Activated T-cell treated with anti-CD3 and anti-CD28 coated beads, Interleukin-2, amount 50 U/mL, for 72 hours (primary cell): ENCODE data around the gene C11orf86. TPM values are rescaled to one million over a fixed set of nuclear protein-coding genes. Genes with fewer than 3 reads are reported as not detected.
"Not testable (repeated sequence)": the region's sequence is repeated elsewhere in the genome, so short reads cannot be mapped to it uniquely, and the experiment has no call there.

Experiments
- ATAC-seq, 2 donors: fragments of 150-1000 bp; cut with Tn5 transposase; replicated peaks in 1 of 2; 2 replicates each; pipeline ENCODE4 v1.10.0; 2021; ENCODE audit warnings: moderate library complexity in 2 of 2, mild to moderate bottlenecking in 1 of 2
- DNase-seq, 2 donors: peaks; one replicate each; pipeline ENCODE4 v3.0.0; 2021 to 2022; ENCODE audit warnings: mixed read lengths in 1 of 2
- H3K27ac Mint-ChIP-seq: one replicate; pipeline ENCODE4 v1.8.0; 2022; ENCODE audit warnings: mild to moderate bottlenecking, moderate library complexity, mixed read lengths
- H3K27me3 Mint-ChIP-seq: one replicate; pipeline ENCODE4 v1.8.0; 2022; ENCODE audit warnings: low read depth, mixed read lengths
- H3K36me3 Mint-ChIP-seq, 2 donors: one replicate each; pipeline ENCODE4 v1.8.0; 2022; ENCODE audit warnings: mixed read lengths in 2 of 2, mild to moderate bottlenecking in 1 of 2; ENCODE audit not compliant: insufficient read depth in 2 of 2
- H3K4me1 Mint-ChIP-seq: one replicate; pipeline ENCODE4 v1.8.0; 2022; ENCODE audit warnings: low read depth, mixed read lengths
- H3K4me3 Mint-ChIP-seq, 2 donors: one replicate each; pipeline ENCODE4 v1.8.0; 2022; ENCODE audit warnings: mild to moderate bottlenecking in 2 of 2, mixed read lengths in 2 of 2, moderate library complexity in 2 of 2
- H3K9me3 Mint-ChIP-seq, 2 donors: one replicate each; pipeline ENCODE4 v1.8.0; 2022; ENCODE audit warnings: mixed read lengths in 2 of 2
- total RNA-seq, 2 donors: library from RNA; stranded (reverse); gene quantifications; one replicate each; pipeline ENCODE4 v1.2.3, GENCODE V29; 2022

The C11orf86 gene
- total RNA-seq, 2 donors from 2014 or later, result not detected

DNA sequence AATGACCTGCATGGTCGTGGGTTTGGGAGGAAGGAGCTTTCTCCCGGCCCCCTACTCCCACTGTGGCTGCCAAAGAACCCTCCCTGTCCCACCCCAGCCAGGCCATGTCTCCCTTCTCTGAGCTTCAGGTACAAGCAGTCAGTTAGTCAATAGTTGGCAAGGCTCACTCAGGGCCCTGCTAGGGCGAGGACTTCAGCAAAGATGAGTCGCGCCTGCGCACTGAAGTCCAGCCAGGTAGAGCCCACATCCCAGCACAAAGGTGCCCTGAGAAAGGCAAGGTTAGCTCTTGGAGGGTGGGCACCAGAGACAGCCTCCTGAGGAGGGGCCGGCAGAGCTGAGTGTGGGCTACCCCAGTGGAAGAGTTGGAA is 11.1 kb downstream of the C11orf86 start:
- H3K4me1 Mint-ChIP-seq, result no peaks in the 10 kb centered on the region
- no peaks in the 10 kb centered on the region for H3K27me3 Mint-ChIP-seq
- no peak overlapping the region for H3K4me3 Mint-ChIP-seq
- DNase-seq (no peak), ATAC-seq (no peak)
- no peak overlapping the region for H3K27ac Mint-ChIP-seq
- H3K36me3 Mint-ChIP-seq, result no peaks in the 10 kb centered on the region
- H3K9me3 Mint-ChIP-seq, result no peaks in the 10 kb centered on the region

DNA sequence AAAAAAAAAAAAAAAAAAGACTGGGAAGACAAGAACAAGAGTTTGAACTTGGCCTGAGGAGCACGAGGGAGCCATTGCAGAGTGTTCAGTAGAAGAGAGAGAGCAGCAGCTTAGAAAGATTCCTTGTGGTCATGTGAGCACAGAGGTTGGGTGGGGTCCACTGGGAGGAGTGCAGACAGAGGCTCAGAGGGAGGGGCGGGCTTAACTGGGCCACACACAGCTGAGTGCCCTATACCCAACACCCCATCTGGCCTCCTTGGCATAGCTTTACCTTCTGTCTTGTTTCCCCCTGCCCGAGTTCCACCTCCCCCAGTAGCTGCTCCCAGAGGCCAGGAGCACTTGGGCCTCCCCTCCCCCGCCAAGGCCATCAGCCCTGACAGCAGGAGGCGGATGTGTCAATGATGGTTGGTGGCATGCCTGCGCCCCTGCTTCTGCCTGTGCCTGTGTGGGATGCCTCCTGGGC is 12.1 kb downstream of the C11orf86 start:
- Mint-ChIP-seq H3K9me3 (no peaks in the 10 kb centered on the region), H3K27me3 (peaks cover 6% of the 10 kb centered on the region), H3K4me1 (no peaks in the 10 kb centered on the region), H3K27ac (no peak overlapping the region), H3K36me3 (no peaks in the 10 kb centered on the region), H3K4me3 (no peak overlapping the region)
- no peak for DNase-seq
- no peak for ATAC-seq

DNA sequence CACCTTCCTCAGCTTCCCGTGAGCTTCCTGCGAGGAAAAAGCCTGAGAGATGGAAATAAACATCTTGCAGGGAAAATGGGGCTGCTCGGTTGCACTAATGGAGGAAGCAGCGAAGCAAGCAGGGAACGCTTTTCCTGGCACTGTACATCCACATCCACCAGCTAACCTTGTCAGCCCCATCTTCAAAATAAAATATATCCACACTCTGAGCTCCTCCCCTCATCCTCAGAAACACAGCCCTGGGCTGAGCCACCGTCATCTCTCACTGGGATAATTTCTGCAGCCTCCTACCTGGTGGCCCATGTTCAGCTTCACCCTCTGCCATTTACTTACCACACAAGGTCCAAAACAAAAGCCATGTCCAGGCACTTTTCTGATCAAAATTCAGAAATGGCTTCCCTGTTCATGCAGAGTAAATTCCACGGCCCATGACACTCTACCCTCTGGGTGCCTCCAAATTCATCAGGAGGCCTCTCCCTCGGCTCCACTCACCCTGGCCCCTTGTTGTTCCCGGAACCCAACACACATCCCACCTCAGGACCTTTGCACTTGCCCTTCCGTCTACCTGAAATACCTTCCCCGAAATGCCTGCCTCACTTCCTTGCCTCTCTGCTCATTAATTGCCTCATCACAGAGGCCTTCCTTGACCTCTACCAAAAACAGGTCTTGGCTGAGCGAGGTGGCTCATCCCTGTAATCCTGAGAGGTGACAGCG is 13.0 kb downstream of the C11orf86 start:
- H3K27me3 Mint-ChIP-seq, result peaks cover 7% of the 10 kb centered on the region
- H3K36me3 Mint-ChIP-seq, result no peaks in the 10 kb centered on the region
- H3K9me3 Mint-ChIP-seq, result no peaks in the 10 kb centered on the region
- H3K4me3 Mint-ChIP-seq, result no peak overlapping the region
- H3K4me1 Mint-ChIP-seq, result no peaks in the 10 kb centered on the region
- H3K27ac Mint-ChIP-seq, result no peak overlapping the region
- no peak for ATAC-seq
- DNase-seq, result no peak

DNA sequence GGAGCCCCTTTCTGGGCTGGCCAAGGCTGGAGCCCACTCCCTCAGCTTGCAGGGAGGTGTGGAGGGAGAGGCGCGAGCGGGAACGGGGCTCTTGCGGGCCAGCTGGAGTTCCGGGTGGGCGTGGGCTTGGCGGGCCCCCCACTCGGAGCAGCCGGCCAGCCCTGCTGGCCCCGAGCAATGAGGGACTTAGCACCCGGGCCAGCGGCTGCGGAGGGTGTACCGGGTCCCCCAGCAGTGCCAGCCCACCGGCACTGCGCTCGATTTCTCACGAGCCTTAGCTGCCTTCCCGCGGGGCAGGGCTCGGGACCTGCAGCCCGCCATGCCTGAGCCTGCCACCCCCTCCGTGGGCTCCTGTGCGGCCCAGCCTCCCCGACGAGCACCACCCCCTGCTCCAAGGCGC is 13.6 kb downstream of the C11orf86 start:
- H3K36me3 Mint-ChIP-seq, H3K4me1 Mint-ChIP-seq, ATAC-seq, H3K4me3 Mint-ChIP-seq, H3K27ac Mint-ChIP-seq, H3K27me3 Mint-ChIP-seq, DNase-seq, H3K9me3 Mint-ChIP-seq: not testable (repeated sequence)

DNA sequence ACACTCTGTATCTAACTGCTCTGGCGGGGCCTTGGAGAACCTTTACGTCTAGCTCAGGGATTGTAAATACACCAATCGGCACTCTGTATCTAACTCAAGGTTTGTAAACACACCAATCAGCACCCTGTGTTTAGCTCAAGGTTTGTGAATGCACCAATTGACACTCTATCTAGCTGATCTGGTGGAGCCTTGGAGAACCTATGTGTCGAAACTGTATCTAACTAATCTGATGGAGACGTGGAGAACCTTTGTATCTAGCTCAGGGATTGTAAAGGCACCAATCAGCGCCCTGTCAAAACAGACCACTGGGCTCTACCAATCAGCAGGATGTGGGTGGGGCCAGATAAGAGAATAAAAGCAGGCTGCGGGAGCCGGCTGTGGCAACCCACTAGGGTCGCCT is 14.3 kb downstream of the C11orf86 start:
- H3K9me3 Mint-ChIP-seq, H3K27me3 Mint-ChIP-seq, H3K36me3 Mint-ChIP-seq, H3K4me3 Mint-ChIP-seq, H3K4me1 Mint-ChIP-seq, ATAC-seq, DNase-seq, H3K27ac Mint-ChIP-seq: not testable (repeated sequence)

DNA sequence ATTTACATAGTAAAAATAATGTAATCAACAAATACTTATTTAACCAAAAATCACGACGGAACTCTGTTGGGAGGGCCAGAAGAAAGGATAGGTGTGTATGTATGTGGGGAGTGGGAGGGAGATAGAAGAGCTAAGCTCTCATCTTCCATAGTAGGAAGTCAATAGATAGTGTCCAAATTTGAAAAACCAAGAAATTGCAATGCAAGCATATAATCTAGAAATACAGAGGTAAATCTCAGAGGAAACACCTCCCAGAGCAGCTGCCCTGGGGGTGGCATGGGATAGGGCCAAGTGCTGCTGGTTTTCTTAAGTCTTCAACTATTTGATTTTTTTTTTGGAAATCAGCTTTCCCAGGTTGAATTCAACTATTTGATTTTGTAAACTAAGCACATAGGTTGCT is 16.9 kb downstream of the C11orf86 start:
- Mint-ChIP-seq H3K4me1 (no peaks in the 10 kb centered on the region), H3K4me3 (no peak overlapping the region), H3K27me3 (peaks cover 11% of the 10 kb centered on the region), H3K9me3 (no peaks in the 10 kb centered on the region), H3K36me3 (no peaks in the 10 kb centered on the region), H3K27ac (no peak overlapping the region)
- DNase-seq, result no peak
- ATAC-seq, result no peak

DNA sequence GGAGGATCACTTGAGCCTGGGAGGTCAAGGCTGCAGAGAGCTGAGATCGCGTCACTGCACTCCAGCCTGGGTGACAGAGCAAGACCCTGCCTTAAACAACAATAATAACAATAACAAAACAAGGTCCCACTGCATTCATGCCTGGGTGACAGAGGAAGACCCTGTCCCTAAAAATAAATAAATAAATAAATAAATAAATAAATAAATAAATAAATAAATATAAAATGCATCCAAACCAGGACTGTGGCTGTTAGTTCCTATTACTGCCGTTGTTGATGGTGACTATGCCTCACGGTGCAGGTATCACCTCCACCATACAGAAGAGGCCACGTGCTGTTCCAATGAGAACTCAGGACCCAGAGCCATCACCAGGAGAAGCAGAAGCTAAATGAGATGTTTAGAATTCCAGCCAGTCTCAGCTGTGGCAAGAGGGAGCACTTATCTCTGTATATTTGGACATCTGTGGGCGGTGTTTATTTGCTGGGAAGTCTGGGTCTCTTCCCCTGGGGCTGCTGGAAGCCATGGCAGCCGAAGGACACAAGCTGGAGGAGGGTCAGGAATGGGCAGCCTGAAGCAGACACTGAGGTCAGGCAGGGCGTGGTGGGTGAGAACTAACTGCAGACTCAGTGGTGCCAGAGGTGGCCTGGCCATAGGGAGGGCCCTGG is 21.6 kb downstream of the C11orf86 start:
- Mint-ChIP-seq H3K36me3 (no peaks in the 10 kb centered on the region), H3K9me3 (no peaks in the 10 kb centered on the region), H3K4me1 (no peaks in the 10 kb centered on the region), H3K27ac (no peak overlapping the region), H3K4me3 (no peak overlapping the region), H3K27me3 (peaks cover 12% of the 10 kb centered on the region)
- ATAC-seq, result no peak
- no peak for DNase-seq

DNA sequence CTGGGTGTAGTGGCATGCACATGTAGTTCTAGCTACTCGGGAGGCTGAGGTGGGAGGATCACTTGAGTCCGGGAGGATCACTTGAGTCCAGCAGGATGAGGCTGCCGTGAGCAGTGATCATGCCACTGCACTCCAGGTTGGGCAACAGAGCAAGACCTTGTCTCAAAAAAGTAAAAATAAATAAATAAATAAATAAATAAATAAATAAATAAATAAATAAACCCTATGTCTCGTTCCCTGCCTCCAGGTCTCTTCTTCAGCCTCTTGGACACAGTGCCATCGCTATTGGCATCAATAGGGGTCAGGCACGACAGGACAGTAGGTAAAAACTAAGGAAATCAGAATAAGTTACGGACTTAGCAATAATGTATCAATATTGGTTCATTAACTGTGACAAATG is 24.5 kb downstream of the C11orf86 start:
- H3K27ac Mint-ChIP-seq, result no peak overlapping the region
- no peak for ATAC-seq
- no peak for DNase-seq
- no peak overlapping the region for H3K4me3 Mint-ChIP-seq
- H3K9me3 Mint-ChIP-seq, result no peaks in the 10 kb centered on the region
- no peaks in the 10 kb centered on the region for H3K36me3 Mint-ChIP-seq
- no peaks in the 10 kb centered on the region for H3K4me1 Mint-ChIP-seq
- peaks cover 7% of the 10 kb centered on the region for H3K27me3 Mint-ChIP-seq

DNA sequence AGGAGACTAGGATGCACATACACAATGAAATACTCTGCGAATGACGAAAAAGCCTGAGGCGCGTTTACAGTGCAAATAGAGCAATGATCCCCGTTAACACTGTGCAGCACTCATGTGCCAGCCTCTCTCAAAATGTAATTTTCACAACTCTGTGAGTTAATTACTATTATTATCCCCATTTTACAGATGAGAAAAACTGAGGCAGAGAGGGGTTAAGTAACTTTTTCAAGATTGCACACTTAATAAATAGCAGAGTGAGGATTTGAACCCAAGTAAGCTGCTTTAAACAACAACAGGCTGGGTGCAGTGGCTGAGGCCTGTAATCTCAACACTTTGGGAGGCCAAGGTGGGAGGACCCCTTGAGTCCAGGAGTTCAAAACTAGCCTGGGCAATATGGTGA is 26.2 kb downstream of the C11orf86 start:
- H3K4me3 Mint-ChIP-seq, result no peak overlapping the region
- ATAC-seq (no peak), DNase-seq (no peak)
- H3K9me3 Mint-ChIP-seq, result peaks cover 0 to under 1% of the 10 kb centered on the region in 2 donors
- peaks cover 1% of the 10 kb centered on the region for H3K4me1 Mint-ChIP-seq
- H3K36me3 Mint-ChIP-seq, result no peaks in the 10 kb centered on the region
- H3K27me3 Mint-ChIP-seq, result peaks cover 7% of the 10 kb centered on the region
- H3K27ac Mint-ChIP-seq, result no peak overlapping the region

DNA sequence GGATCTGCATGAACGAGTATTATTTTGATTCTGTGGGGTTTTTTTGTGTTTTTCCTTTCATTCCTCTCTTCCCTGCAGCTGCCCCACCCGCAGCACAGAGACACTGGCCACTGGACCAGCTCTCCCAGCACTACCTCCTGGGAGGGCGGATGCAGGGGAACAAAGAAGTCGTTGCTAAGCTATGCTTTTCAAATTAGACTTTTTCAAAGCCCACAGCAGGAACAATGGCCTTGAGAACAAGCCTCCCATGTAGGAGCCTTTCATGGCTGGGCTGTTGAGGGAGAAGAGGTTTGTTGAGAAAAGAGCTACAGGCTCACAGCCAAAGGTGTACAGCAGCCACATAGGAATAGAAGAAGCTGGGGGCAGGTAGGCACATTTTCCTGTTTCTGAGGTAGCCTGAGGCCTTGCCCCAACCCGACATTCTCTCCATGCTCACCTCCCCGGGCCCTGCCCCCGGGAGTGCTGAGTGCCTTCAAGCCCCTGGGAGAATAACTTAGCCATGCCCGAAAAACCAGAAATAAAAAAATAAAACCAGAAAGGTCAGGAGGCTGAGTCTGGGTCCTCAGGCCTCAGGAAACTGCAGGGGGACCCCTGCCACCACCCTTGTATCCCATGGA is 27.3 kb downstream of the C11orf86 start:
- DNase-seq (no peak), ATAC-seq (no peak)
- H3K4me1 Mint-ChIP-seq, result peaks cover 7% of the 10 kb centered on the region
- no peaks in the 10 kb centered on the region for H3K36me3 Mint-ChIP-seq
- no peak overlapping the region for H3K4me3 Mint-ChIP-seq
- H3K9me3 Mint-ChIP-seq, result peaks cover 0 to 2% of the 10 kb centered on the region in 2 donors
- no peak overlapping the region for H3K27ac Mint-ChIP-seq
- no peaks in the 10 kb centered on the region for H3K27me3 Mint-ChIP-seq

DNA sequence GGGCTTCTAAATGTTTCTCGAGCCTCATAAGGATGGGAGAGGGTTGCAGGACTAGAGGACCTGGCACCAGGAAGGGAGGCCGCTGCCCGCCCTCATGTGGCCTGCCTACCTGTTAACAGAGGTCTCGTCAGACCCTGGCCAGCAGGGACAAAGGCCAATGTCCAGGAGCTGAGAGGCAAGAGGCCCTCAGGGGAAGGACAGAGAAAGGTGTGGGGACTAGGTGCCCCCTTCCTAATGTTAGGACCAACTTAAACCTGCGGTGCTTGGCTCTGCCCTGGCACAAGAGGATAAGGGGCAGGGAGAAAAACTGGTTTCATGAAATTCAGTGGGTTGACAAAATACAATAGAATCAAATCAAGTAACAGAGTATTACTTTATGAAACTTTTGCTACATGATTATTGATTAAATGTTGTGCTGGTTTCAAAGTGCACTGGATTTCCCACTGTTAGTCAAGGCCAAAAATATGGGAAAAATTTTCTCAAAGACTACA is 27.9 kb downstream of the C11orf86 start:
- H3K4me1 Mint-ChIP-seq, result peaks cover 7% of the 10 kb centered on the region
- H3K9me3 Mint-ChIP-seq, result peaks cover 0 to 2% of the 10 kb centered on the region in 2 donors
- no peak for DNase-seq
- H3K27ac Mint-ChIP-seq, result no peak overlapping the region
- ATAC-seq, result no peak
- no peaks in the 10 kb centered on the region for H3K27me3 Mint-ChIP-seq
- no peak overlapping the region for H3K4me3 Mint-ChIP-seq
- H3K36me3 Mint-ChIP-seq, result no peaks in the 10 kb centered on the region

DNA sequence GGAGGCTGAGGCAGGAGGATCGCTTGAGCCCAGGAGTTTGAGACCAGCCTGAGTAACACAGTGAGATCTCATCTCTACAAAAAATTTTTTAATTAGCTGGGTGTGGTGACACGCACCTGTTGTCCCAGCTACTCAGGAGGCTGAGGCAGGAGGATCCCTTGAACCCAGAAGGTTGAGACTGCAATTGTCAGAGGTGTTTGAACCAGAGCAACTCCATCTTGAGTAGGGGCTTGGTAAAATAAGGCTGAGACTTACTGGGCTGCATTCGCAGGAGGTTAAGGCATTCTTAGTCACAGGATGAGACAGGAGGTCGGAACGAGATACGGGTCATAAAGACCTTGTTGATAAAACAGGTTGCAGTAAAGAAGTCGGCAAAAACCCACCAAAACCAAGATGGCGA is 30.1 kb downstream of the C11orf86 start:
- not testable (repeated sequence) for H3K27ac Mint-ChIP-seq, H3K27me3 Mint-ChIP-seq, H3K4me1 Mint-ChIP-seq, H3K4me3 Mint-ChIP-seq, DNase-seq, ATAC-seq, H3K36me3 Mint-ChIP-seq, H3K9me3 Mint-ChIP-seq

DNA sequence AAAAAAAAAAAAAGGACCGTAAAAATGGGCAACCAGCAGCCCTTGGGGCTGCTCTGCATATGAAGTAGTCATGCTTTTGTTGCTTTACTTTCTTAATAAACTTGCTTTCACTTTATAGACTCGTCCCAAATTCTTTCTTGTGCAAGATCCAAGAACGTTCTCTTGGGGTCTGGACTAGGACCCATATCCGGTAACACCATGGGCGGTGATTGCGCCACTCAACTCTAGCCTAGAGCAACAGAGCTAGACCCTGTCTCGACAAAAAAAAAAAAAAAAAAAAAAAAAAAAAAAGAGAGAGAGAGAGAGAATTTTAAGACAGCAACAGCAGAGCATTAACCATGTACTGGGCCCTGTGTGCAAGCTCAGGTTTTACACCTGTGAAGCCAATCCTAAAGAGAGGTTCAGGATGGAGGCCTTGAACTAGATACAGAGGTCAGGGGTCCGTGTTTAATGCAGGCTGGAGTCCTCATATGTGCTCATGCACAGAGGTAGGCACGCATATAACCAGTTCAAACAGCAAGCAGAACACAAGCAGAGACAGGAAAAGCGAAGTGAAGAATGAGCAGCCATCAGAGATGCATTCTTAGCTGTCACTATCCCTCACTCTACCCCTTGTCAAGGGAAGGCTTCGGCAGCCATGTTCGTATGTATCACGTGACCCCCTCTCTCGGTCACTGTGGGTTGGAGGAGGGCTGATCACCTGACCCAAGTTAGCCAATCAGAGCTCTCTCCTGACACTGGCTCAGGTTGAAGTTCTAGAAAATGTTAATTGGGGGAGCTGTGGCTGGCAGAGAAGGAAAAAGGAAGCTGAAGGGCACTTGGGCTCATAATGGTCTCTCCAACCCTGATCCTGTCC is 31.2 kb downstream of the C11orf86 start:
- no peaks in the 10 kb centered on the region for H3K36me3 Mint-ChIP-seq
- H3K27ac Mint-ChIP-seq, result no peak overlapping the region
- H3K27me3 Mint-ChIP-seq, result no peaks in the 10 kb centered on the region
- ATAC-seq, result peak in 1 of 2 donors; percentile 43
- H3K9me3 Mint-ChIP-seq, result peaks cover 0 to 2% of the 10 kb centered on the region in 2 donors
- DNase-seq, result peak in 1 of 2 donors; percentile 34
- no peak overlapping the region for H3K4me3 Mint-ChIP-seq
- H3K4me1 Mint-ChIP-seq, result peaks cover 7% of the 10 kb centered on the region
